GM13977 (cell line): ENCODE measurements around the gene ZNF451.
"Not testable (repeated sequence)": the region's sequence is repeated elsewhere in the genome, so short reads cannot be mapped to it uniquely, and the experiment has no call there.

ENCODE experiments used
- DNase-seq: peaks from one replicate; pipeline ENCODE4 v3.0.0; 2012; ENCODE audit warnings: low spot score
- CTCF ChIP-seq: IDR thresholded peaks from 2 replicates; pipeline ENCODE4 v1.5.1; 2012; ENCODE audit warnings: mild to moderate bottlenecking, control low read depth; ENCODE audit not compliant: insufficient read depth; ENCODE audit errors: extremely low read depth, missing control alignments
- in situ Hi-C: fragments of 300-500 bp; cut with MboI; formaldehyde crosslinking; loops from one replicate; pipeline ENCODE4 v1.12.0; 2022; ENCODE audit warnings: low sequenced_read_pairs, low pct_unique_long_range_greater_than_20kb, mixed read lengths, inconsistent platforms; ENCODE audit not compliant: unreplicated experiment

Gene ZNF451

GRCh38 chr6:57089687-57090457, at the start of gene ZNF451:
Gene ZNF451 (plus strand): TSS chr6:57090188. CDS start chr6:57090254, 66 bp downstream.
- peak; percentile 94 for DNase-seq
- TF ChIP-seq CTCF: no peak
- in situ Hi-C loops: no loop called here

GRCh38 chr6:57044061-57044460, 45.9 kb upstream of the ZNF451 start:
- in situ Hi-C loops, DNase-seq: not testable (repeated sequence)

GRCh38 chr6:57044568-57044967, 45.4 kb upstream of the ZNF451 start:
- no peak for TF ChIP-seq CTCF
- in situ Hi-C loops: no loop called here
- DNase-seq: no peak

- in situ Hi-C loops: not testable (repeated sequence)
- DNase-seq: peak; percentile 86
Observed at GRCh38 chr6:57046332-57047256, 43.4 kb upstream of the ZNF451 start, which contains the start of gene KIAA1586. Gene KIAA1586 (plus strand): TSS chr6:57046693. CDS start chr6:57046756, 63 bp downstream.

GRCh38 chr6:57047257-57047585, 42.8 kb upstream of the ZNF451 start:
- DNase-seq, in situ Hi-C loops: not testable (repeated sequence)

- in situ Hi-C loops, DNase-seq: not testable (repeated sequence)
Observed at GRCh38 chr6:57047859-57048258, 42.1 kb upstream of the ZNF451 start.

- no peak for DNase-seq
- TF ChIP-seq CTCF: no peak
- in situ Hi-C loops: no loop called here
Observed at GRCh38 chr6:57048577-57048976, 41.4 kb upstream of the ZNF451 start.

- no peak for DNase-seq
- in situ Hi-C loops: no loop called here
- TF ChIP-seq CTCF: no peak
Observed at GRCh38 chr6:57063847-57064246, 26.1 kb upstream of the ZNF451 start.
